Measurements from ENCODE around the gene OR2V2.

The OR2V2 gene

DNA sequence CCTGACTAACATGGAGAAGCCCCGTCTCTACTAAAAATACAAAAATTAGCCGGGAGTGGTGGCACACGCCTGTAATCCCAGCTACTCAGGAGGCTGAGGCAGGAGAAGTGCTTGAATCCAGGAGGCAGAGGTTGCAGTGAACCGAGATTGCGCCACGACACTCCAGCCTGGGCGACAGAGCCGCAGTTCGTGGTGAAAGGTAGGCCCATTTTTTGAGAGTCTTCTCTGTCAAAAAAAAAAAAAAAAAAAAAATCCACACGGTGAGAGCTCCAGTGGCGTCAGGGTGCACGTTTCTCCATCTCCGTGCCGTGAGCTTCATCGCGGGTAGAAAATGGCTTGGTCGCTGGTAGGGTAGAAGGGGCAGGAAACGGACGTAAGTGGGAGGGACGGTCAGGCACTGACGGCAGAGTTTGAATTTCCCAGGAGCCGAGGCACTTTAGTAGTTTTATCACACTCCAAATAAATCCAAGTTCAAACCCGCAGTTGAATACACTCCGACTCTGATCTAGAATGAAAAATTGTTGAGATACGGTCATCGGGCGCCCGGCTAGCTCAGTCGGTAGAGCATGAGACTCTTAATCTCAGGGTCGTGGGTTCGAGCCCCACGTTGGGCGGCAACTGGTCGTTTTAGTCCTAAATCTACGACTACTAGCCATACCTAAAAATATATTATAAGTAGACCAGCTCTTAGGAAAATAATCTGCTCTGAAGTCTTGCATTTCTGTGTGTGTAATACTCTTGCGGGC lies 60.0 kb downstream of the OR2V2 start:
- peak in 1 of 2 donors; percentile 91 for DNase-seq (ENCODE audit: low read depth in 2 of 2)

GRCh38 chr5:181207960-181208253 lies 60.5 kb downstream of the OR2V2 start:
- no peak for DNase-seq (ENCODE audit: low read depth in 2 of 2)
